ENCODE data around the gene PDE6B. TPM values are rescaled to one million over a fixed set of nuclear protein-coding genes. Genes with fewer than 3 reads are reported as not detected.
"Not testable (repeated sequence)": the region's sequence is repeated elsewhere in the genome, so short reads cannot be mapped to it uniquely, and the experiment has no call there.

PDE6B gene
- total RNA-seq, 4 donors from 2014 or later = 2.2 to 5.8 (median 4.4) TPM

- intact Hi-C loops (cut with DNase I) = no loop called here
- 83% methylated on average over 22 of the region's 32 CpGs for WGBS
- TF ChIP-seq POLR2A (IDR thresholded peaks at IDR 0.05; ENCODE audit: low read depth) (no peak), CTCF (IDR thresholded peaks at IDR 0.05) (no peak)
- H3K4me3 ChIP-seq = no peak overlapping the region
- no peak overlapping the region for H3K27ac ChIP-seq (replicated peaks in 1 of 4)
- no peak for DNase-seq (ENCODE audit: extremely low spot score)
- H3K4me1 ChIP-seq = peaks cover 18 to 22% (median 20%) of the 10 kb centered on the region in 4 donors
- no peaks in the 10 kb centered on the region for H3K36me3 ChIP-seq
- H3K9me3 ChIP-seq = no peaks in the 10 kb centered on the region
- H3K27me3 ChIP-seq = peaks cover 0 to 33% (median 0%) of the 10 kb centered on the region in 4 donors
These were observed 67.6 kb downstream of the PDE6B start for GRCh38 chr4:692771-693554.

- intact Hi-C loops (cut with DNase I); H3K4me1 ChIP-seq: not testable (repeated sequence)
These were observed 69.1 kb downstream of the PDE6B start for GRCh38 chr4:694341-694940.

GRCh38 chr4:699816-700580 lies 74.6 kb downstream of the PDE6B start:
- no peak overlapping the region for H3K27ac ChIP-seq (replicated peaks in 1 of 4)

More at GRCh38 chr4:694341-694940, 69.1 kb downstream of the PDE6B start:
- not testable (repeated sequence) for H3K4me3 ChIP-seq; H3K36me3 ChIP-seq; H3K9me3 ChIP-seq; DNase-seq (ENCODE audit: extremely low spot score); H3K27ac ChIP-seq (replicated peaks in 1 of 4)
- 89% methylated on average over 12 of the region's 12 CpGs for WGBS
- H3K27me3 ChIP-seq = peaks cover 0 to 22% (median 0%) of the 10 kb centered on the region in 4 donors

GRCh38 chr4:700587-701264 lies 75.4 kb downstream of the PDE6B start:
- Histone ChIP-seq H3K27me3 (peaks cover 0 to under 1% (median 0%) of the 10 kb centered on the region in 4 donors), H3K36me3 (no peaks in the 10 kb centered on the region), H3K27ac (replicated peaks in 1 of 4) (no peak overlapping the region), H3K4me3 (no peak overlapping the region), H3K4me1 (peaks cover 3 to 10% (median 7%) of the 10 kb centered on the region in 4 donors), H3K9me3 (no peaks in the 10 kb centered on the region)
- DNase-seq (ENCODE audit: extremely low spot score) = no peak
- WGBS = 74% methylated on average over 16 of the region's 16 CpGs
- TF ChIP-seq EP300 (IDR thresholded peaks at IDR 0.05) (no peak), POLR2A (IDR thresholded peaks at IDR 0.05; ENCODE audit: low read depth) (no peak), CTCF (IDR thresholded peaks at IDR 0.05) (no peak), POLR2AphosphoS5 (IDR thresholded peaks at IDR 0.05) (no peak)
- intact Hi-C loops (cut with DNase I) = no loop called here

More at GRCh38 chr4:699816-700580, 74.6 kb downstream of the PDE6B start:
- Histone ChIP-seq H3K4me1 (peaks cover under 1 to 7% (median 3%) of the 10 kb centered on the region in 4 donors), H3K9me3 (no peaks in the 10 kb centered on the region), H3K36me3 (no peaks in the 10 kb centered on the region), H3K27me3 (peaks cover 0 to 6% (median 0%) of the 10 kb centered on the region in 4 donors), H3K4me3 (no peak overlapping the region)
- TF ChIP-seq POLR2A (IDR thresholded peaks at IDR 0.05; ENCODE audit: low read depth) (no peak), POLR2AphosphoS5 (IDR thresholded peaks at IDR 0.05) (no peak), CTCF (IDR thresholded peaks at IDR 0.05) (no peak), EP300 (IDR thresholded peaks at IDR 0.05) (no peak)
- intact Hi-C loops (cut with DNase I) = no loop called here
- WGBS = 83% methylated on average over 26 of the region's 27 CpGs
- DNase-seq (ENCODE audit: extremely low spot score) = no peak

Data from esophagus muscularis mucosa (tissue), 4 donors.